GM19240 (cell line): ENCODE measurements around the gene AMIGO1.

Source experiments
- DNase-seq: peaks from one replicate; pipeline ENCODE4 v3.0.0; 2011; ENCODE audit warnings: low spot score; ENCODE audit not compliant: insufficient read length

The AMIGO1 gene

DNA sequence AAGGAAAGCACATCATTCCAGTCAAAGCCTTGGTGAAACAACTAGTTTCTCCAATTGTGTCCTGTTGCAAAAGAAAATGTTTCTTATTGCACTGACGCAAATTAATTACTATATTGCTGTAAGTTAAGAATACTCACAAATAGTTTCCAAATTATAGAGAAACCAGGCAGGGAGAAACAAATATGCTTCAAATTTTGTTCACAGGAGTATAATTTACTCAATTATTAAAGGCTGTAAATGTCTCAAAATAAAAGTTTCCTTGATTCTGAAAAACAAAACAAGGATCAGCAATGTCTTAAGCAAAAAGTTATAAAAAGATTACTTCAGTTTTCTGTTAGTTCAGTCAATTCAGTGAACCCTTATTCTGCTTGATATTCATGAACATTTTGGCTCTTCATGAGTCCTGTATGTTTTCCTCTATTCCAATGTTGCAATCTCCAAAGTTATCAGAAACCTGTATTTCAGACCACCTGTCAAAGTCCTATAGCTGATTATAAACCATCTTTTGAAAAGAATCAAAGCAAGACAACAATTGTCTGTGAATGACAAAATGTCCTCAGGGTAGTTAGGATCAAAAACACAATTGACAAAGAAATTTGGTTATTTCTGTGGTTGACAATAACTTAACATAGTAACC is 54.9 kb downstream of the AMIGO1 start:
- no peak for DNase-seq
